HFF-Myc (cell line): ENCODE results near the gene MZF1.

Experiments used
- DNase-seq: peaks from one replicate; pipeline ENCODE4 v3.0.0-alpha.2; 2011; ENCODE audit warnings: low read depth; ENCODE audit errors: extremely low read depth
- H3K4me3 ChIP-seq: replicated peaks from 2 replicates; pipeline ENCODE4 v1.5.1; 2011; ENCODE audit warnings: low read depth, mild to moderate bottlenecking, control low read depth, low read length
- CTCF ChIP-seq: IDR thresholded peaks from 2 replicates; pipeline ENCODE4 v1.5.1; 2012; ENCODE audit warnings: mild to moderate bottlenecking, low read depth, low read length, control low read depth; ENCODE audit errors: missing control alignments

The MZF1 gene

GRCh38 chr19:58566989-58567388 lies 6.1 kb downstream of the MZF1 start:
- no peak overlapping the region for H3K4me3 ChIP-seq
- TF ChIP-seq CTCF, result no peak
- no peak for DNase-seq

- DNase-seq, result no peak
- TF ChIP-seq CTCF, result no peak
- no peak overlapping the region for H3K4me3 ChIP-seq
Observed at GRCh38 chr19:58563823-58564222, 9.3 kb downstream of the MZF1 start.

DNA sequence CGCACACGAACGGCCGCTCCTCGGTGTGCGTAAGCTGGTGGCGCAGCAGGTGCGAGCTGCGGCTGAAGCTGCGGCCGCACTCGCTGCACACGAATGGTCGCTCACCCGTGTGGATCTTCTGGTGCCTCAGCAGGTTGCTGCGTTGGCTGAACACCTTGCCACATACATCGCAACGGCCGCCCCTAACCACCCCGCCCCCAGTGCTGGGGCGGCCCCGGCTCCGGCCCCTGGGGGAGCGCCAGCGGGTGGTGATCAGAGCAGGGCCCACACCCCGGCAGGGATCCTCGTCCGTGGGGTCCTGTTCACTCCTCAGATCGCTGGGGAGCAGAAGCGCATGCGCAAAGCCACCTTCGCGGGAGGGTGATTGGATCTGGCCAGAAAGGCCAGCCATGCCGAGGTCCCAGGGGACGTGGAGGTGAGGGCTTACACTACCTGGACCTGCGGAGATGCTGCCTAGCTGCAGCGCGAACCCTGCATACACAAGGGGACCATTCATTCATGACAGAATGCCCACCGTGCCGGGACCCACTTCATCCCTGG lies 10.0 kb downstream of the MZF1 start:
- peak overlapping the region; percentile 37 for H3K4me3 ChIP-seq
- no peak for TF ChIP-seq CTCF
- no peak for DNase-seq

GRCh38 chr19:58562122-58563033 lies 10.8 kb downstream of the MZF1 start:
- no peak for DNase-seq
- H3K4me3 ChIP-seq, result peak overlapping the region; percentile 37
- TF ChIP-seq CTCF, result no peak

GRCh38 chr19:58561373-58562121 lies 11.6 kb downstream of the MZF1 start:
- no peak for TF ChIP-seq CTCF
- no peak overlapping the region for H3K4me3 ChIP-seq
- DNase-seq, result no peak

GRCh38 chr19:58560921-58561320 lies 12.2 kb downstream of the MZF1 start:
- no peak for DNase-seq

More at GRCh38 chr19:58560921-58561320, 12.2 kb downstream of the MZF1 start:
- no peak overlapping the region for H3K4me3 ChIP-seq
- no peak for TF ChIP-seq CTCF
